Measurements from ENCODE around the gene ADCY3. TPM values are rescaled to one million over a fixed set of nuclear protein-coding genes. Genes with fewer than 3 reads are reported as not detected.

ADCY3 gene
- total and polyA plus RNA-seq, 2 of the 4 experiments (the other 2 are of a cell fraction): 17.4 to 46.1 TPM

DNA sequence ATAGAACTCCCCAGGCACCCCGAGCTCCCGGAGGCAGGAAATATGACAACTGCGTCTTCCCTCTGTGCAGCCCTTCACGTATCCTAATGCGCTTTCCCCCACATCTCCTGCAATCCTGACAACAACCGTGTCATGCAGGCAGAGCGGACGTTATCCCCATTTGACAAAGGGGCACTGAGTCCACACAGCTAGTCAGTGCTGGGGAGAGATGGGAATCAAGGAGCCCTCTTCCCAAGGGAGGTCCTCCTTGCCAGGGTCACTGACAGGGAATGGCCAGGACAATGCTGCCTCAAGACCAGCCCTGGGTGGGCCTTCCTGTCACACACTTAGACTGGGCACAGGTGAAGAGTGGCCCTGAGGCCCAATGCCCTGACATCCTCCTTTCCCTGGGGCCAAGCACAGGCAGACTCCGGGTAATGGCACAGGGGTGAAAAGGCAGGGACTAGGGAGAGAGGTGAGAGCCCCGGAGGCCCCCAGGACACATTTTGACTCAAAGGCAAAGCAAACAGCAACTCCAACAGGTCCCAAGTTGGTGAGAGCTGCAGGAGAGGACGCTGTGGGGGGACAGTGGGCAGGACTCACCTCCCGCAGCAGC lies 2.2 kb downstream of the ADCY3 start:
- DNase-seq (no peak), ATAC-seq (ENCODE audit: low read depth) (no peak)
- intact Hi-C loops (cut with micrococcal nuclease) (no loop called here), dilution Hi-C loops (cut with HindIII; ENCODE audit: low sequenced_read_pairs, unreplicated experiment) (no loop called here), in situ Hi-C loops (cut with MboI; ENCODE audit: low sequenced_read_pairs) (no loop called here)
- Histone ChIP-seq H4K91ac (ENCODE audit: insufficient read depth, low read depth, low read length) (no peak overlapping the region), H3K23ac (ENCODE audit: low read depth, low read length) (no peak overlapping the region), H2BK15ac (ENCODE audit: low read depth, low read length) (no peak overlapping the region), H3K56ac (ENCODE audit: extremely low read depth, insufficient read depth, low read length) (no peak overlapping the region), H3K14ac (replicated peaks; ENCODE audit: low read depth, low read length) (no peak overlapping the region; the same call in 1 of the 2 replicates), H3K79me1 (ENCODE audit: low read depth in 1 of 2, low read length in 2 of 2) (peaks cover 3 to 45% of the 10 kb centered on the region in 2 experiments; a peak in 3 of 4 replicates), H3K27ac (ENCODE audit: insufficient read depth, low read length) (no peak overlapping the region), H4K5ac (ENCODE audit: low read depth, low read length) (no peak overlapping the region), H3K9me1 (ENCODE audit: insufficient read depth, low read length) (peaks cover 10% of the 10 kb centered on the region; the same call in 1 of the 2 replicates), H3K36me3 (ENCODE audit: control insufficient read depth, insufficient read depth, low read length) (peaks cover 15% of the 10 kb centered on the region; the same call in 1 of the 2 replicates), H2BK120ac (ENCODE audit: low read depth, low read length) (no peak overlapping the region), H3K4ac (ENCODE audit: low read depth, low read length) (no peak overlapping the region; the same call in 1 of the 2 replicates), H2AK5ac (ENCODE audit: low read depth, low read length) (peak overlapping the region; percentile 33; the same call in 1 of the 2 replicates), H2AFZ (replicated peaks; ENCODE audit: low read length, poor library complexity) (peak overlapping the region; percentile 41), H3K4me3 (ENCODE audit: insufficient read depth, low read depth, low read length) (no peak overlapping the region), H3K9me3 (ENCODE audit: control insufficient read depth, insufficient read depth, low read length) (no peaks in the 10 kb centered on the region), H4K8ac (ENCODE audit: low read depth in 2 of 2, low read length in 2 of 2) (no peak overlapping the region), H2BK20ac (ENCODE audit: low read depth, low read length) (no peak overlapping the region), H3K9ac (ENCODE audit: low read depth, low read length) (no peak overlapping the region), H3K18ac (ENCODE audit: low read depth, low read length) (no peak overlapping the region), H3K4me1 (ENCODE audit: control insufficient read depth, insufficient read depth, low read length) (peaks cover 26% of the 10 kb centered on the region; the same call in 1 of the 2 replicates), H3K27me3 (ENCODE audit: control insufficient read depth, insufficient read depth, low read length) (no peaks in the 10 kb centered on the region), H4K20me1 (ENCODE audit: insufficient read depth, low read length) (peaks cover 17% of the 10 kb centered on the region), H3K4me2 (ENCODE audit: low read depth, low read length) (peak overlapping the region; percentile 23; the same call in 1 of the 2 replicates), H2AK9ac (replicated peaks; ENCODE audit: low read depth, low read length, poor library complexity) (no peak overlapping the region), H2BK5ac (ENCODE audit: low read depth, low read length, poor library complexity, severe bottlenecking) (no peak overlapping the region)
- no peak for TF ChIP-seq SMC3 (IDR thresholded peaks at IDR 0.05; ENCODE audit: low read depth, low read length)
- TF ChIP-seq BHLHE40 (IDR thresholded peaks at IDR 0.05; ENCODE audit: low read depth, low read length): no peak
- TF ChIP-seq, protein P1, sequence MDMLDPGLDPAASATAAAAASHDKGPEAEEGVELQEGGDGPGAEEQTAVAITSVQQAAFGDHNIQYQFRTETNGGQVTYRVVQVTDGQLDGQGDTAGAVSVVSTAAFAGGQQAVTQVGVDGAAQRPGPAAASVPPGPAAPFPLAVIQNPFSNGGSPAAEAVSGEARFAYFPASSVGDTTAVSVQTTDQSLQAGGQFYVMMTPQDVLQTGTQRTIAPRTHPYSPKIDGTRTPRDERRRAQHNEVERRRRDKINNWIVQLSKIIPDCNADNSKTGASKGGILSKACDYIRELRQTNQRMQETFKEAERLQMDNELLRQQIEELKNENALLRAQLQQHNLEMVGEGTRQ (IDR thresholded peaks at IDR 0.05; ENCODE audit: low read depth, low read length): no peak
- TF ChIP-seq RCOR1 (IDR thresholded peaks at IDR 0.05; ENCODE audit: insufficient replicate concordance, low read length): no peak
- no peak for TF ChIP-seq RAD21 (IDR thresholded peaks at IDR 0.05; ENCODE audit: low read length)
- no peak for TF ChIP-seq NFE2L2 (IDR thresholded peaks at IDR 0.05; ENCODE audit: low read depth, low read length)
- TF ChIP-seq MXI1 (IDR thresholded peaks at IDR 0.05; ENCODE audit: borderline replicate concordance, low read depth, low read length): no peak
- TF ChIP-seq, protein P2, sequence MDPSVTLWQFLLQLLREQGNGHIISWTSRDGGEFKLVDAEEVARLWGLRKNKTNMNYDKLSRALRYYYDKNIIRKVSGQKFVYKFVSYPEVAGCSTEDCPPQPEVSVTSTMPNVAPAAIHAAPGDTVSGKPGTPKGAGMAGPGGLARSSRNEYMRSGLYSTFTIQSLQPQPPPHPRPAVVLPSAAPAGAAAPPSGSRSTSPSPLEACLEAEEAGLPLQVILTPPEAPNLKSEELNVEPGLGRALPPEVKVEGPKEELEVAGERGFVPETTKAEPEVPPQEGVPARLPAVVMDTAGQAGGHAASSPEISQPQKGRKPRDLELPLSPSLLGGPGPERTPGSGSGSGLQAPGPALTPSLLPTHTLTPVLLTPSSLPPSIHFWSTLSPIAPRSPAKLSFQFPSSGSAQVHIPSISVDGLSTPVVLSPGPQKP (IDR thresholded peaks at IDR 0.05; ENCODE audit: borderline replicate concordance, low read depth, low read length): no peak
- no peak for TF ChIP-seq FOS (IDR thresholded peaks at IDR 0.05; ENCODE audit: low read depth, low read length)
- TF ChIP-seq POLR2A (IDR thresholded peaks at IDR 0.05; ENCODE audit: low read depth, low read length): no peak
- no peak for TF ChIP-seq MAFK (IDR thresholded peaks at IDR 0.05; ENCODE audit: low read depth, low read length)
- no peak for TF ChIP-seq MAZ (IDR thresholded peaks at IDR 0.05; ENCODE audit: borderline replicate concordance, low read depth, low read length)
- TF ChIP-seq, protein P3, sequence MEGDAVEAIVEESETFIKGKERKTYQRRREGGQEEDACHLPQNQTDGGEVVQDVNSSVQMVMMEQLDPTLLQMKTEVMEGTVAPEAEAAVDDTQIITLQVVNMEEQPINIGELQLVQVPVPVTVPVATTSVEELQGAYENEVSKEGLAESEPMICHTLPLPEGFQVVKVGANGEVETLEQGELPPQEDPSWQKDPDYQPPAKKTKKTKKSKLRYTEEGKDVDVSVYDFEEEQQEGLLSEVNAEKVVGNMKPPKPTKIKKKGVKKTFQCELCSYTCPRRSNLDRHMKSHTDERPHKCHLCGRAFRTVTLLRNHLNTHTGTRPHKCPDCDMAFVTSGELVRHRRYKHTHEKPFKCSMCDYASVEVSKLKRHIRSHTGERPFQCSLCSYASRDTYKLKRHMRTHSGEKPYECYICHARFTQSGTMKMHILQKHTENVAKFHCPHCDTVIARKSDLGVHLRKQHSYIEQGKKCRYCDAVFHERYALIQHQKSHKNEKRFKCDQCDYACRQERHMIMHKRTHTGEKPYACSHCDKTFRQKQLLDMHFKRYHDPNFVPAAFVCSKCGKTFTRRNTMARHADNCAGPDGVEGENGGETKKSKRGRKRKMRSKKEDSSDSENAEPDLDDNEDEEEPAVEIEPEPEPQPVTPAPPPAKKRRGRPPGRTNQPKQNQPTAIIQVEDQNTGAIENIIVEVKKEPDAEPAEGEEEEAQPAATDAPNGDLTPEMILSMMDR (conservative IDR thresholded peaks at IDR 0.05; ENCODE audit: low read depth, low read length): no peak
- no peak for TF ChIP-seq CEBPB (IDR thresholded peaks at IDR 0.05; ENCODE audit: low read depth, low read length)
- TF ChIP-seq RFX5 (IDR thresholded peaks at IDR 0.05; ENCODE audit: low read depth, low read length): no peak
- TF ChIP-seq CHD1 (IDR thresholded peaks at IDR 0.05; ENCODE audit: low read depth, low read length): no peak
- POLR2A ChIA-PET (ENCODE audit: unreplicated experiment): no interaction called here
- BruUV-seq (replicated peaks): no TSS peak
- 100% methylated on average over 1 of the region's 12 CpGs; no CpG with 5 or more reads in 1 of the 2 experiments for WGBS, 2 experiments (ENCODE audit: extremely low coverage in 2 of 2, insufficient read length in 1 of 2)
- CTCF ChIA-PET: no interaction called here

All from IMR-90 (cell line).